Measurements from ENCODE around the gene SGF29.

- TF ChIP-seq CTCF (IDR thresholded peaks at IDR 0.05; ENCODE audit: low read depth, low read length): no peak
- TF ChIP-seq POLR2A (IDR thresholded peaks at IDR 0.05; ENCODE audit: extremely low read depth, insufficient read length): no peak
- TF ChIP-seq MAX (IDR thresholded peaks at IDR 0.05; ENCODE audit: low read depth, low read length): no peak
- no peak for TF ChIP-seq MYC (IDR thresholded peaks at IDR 0.05; ENCODE audit: low read depth, low read length)
Measured at GRCh38 chr16:28596840-28597691, 43.3 kb downstream of the SGF29 start, which contains the start of gene SULT1A2.

Measured in NB4 (cell line).